ENCODE results near the gene DIP2A.
"Not testable (repeated sequence)": the region's sequence is repeated elsewhere in the genome, so short reads cannot be mapped to it uniquely, and the experiment has no call there.

DIP2A gene

GRCh38 chr21:46448855-46449254 is 9.8 kb upstream of the DIP2A start:
- not testable (repeated sequence) for DNase-seq

GRCh38 chr21:46452710-46453109 is 6.0 kb upstream of the DIP2A start:
- DNase-seq: no peak

- DNase-seq: no peak
Observed at GRCh38 chr21:46454142-46454541, 4.5 kb upstream of the DIP2A start.

- DNase-seq: no peak
Observed at GRCh38 chr21:46454634-46455390, 3.9 kb upstream of the DIP2A start.

GRCh38 chr21:46455575-46456385 is 2.9 kb upstream of the DIP2A start:
- DNase-seq: no peak

GRCh38 chr21:46456750-46457149 is 1.9 kb upstream of the DIP2A start:
- DNase-seq: no peak

GRCh38 chr21:46457801-46458314 is 833 bp upstream of the DIP2A start:
- peak in 2 of 5 experiments; percentile 13 to 56 for DNase-seq

GRCh38 chr21:46459024-46459355 is 299 bp downstream of the DIP2A start:
- DNase-seq: no peak

- no peak for DNase-seq
Observed at GRCh38 chr21:46459356-46460112, 843 bp downstream of the DIP2A start.

GRCh38 chr21:46461909-46462308 is 3.2 kb downstream of the DIP2A start:
- DNase-seq: no peak

GRCh38 chr21:46465153-46465552 is 6.5 kb downstream of the DIP2A start:
- not testable (repeated sequence) for DNase-seq

- DNase-seq: no peak
Observed at GRCh38 chr21:46465651-46466050, 7.0 kb downstream of the DIP2A start.

GRCh38 chr21:46468108-46468774 is 9.6 kb downstream of the DIP2A start:
- no peak for DNase-seq

GRCh38 chr21:46469275-46469674 is 10.6 kb downstream of the DIP2A start:
- DNase-seq: no peak

- no peak for DNase-seq
Observed at GRCh38 chr21:46471514-46471913, 12.8 kb downstream of the DIP2A start.

GRCh38 chr21:46472246-46472645 is 13.6 kb downstream of the DIP2A start:
- no peak for DNase-seq

- DNase-seq: no peak
Observed at GRCh38 chr21:46474382-46474781, 15.7 kb downstream of the DIP2A start.

GRCh38 chr21:46475296-46475695 is 16.6 kb downstream of the DIP2A start:
- no peak for DNase-seq

- no peak for DNase-seq
Observed at GRCh38 chr21:46477765-46478164, 19.1 kb downstream of the DIP2A start.

GRCh38 chr21:46478910-46479309 is 20.2 kb downstream of the DIP2A start:
- no peak for DNase-seq

GRCh38 chr21:46480466-46480865 is 21.8 kb downstream of the DIP2A start:
- no peak for DNase-seq

GRCh38 chr21:46482225-46482845 is 23.6 kb downstream of the DIP2A start:
- DNase-seq: no peak

All from T-helper 2 cell (primary cell).